Keratinocyte (primary cell): ENCODE measurements around the gene PRPF4.

ENCODE experiments used
- EZH2 ChIP-seq: IDR thresholded peaks from one replicate; pipeline ENCODE4 v1.6.1; 2012; ENCODE audit warnings: inconsistent platforms, mild to moderate bottlenecking, low read length, moderate library complexity
- TF ChIP-seq, protein P1 (sequence below), 3 experiments: IDR thresholded peaks in 1 of 3; conservative IDR thresholded peaks in 1 of 3; optimal IDR thresholded peaks in 1 of 3; 2 replicates in 2 of 3; 3 replicates in 1 of 3; pipeline versions ENCODE3 to v1.5.1; 2011; ENCODE audit warnings: low read length in 3 of 3, mild to moderate bottlenecking in 3 of 3, moderate library complexity in 2 of 3, control low read depth in 1 of 3, inconsistent platforms in 1 of 3; ENCODE audit not compliant: insufficient read depth in 2 of 3; ENCODE audit errors: extremely low read depth in 1 of 3

DNA sequence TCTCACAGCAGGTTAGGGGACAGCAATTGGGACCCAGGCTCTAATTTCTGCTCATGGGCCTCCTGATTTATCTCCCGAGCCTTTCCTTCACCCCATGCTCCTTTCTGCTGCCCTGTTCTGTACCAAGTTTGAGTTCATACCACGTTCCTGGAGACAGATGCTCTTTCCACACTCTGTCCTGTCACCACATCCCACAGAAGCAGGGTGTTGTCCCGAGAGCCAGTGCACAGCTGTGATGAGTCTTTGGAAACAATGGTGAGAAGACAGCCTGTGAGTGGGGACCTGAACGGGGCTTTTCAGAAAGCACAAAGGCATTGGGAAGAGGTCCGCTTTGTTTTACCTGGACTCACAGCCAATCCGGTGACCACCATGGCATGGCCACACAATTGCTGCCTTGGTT lies 47.2 kb downstream of the PRPF4 start:
- TF ChIP-seq, protein P1, sequence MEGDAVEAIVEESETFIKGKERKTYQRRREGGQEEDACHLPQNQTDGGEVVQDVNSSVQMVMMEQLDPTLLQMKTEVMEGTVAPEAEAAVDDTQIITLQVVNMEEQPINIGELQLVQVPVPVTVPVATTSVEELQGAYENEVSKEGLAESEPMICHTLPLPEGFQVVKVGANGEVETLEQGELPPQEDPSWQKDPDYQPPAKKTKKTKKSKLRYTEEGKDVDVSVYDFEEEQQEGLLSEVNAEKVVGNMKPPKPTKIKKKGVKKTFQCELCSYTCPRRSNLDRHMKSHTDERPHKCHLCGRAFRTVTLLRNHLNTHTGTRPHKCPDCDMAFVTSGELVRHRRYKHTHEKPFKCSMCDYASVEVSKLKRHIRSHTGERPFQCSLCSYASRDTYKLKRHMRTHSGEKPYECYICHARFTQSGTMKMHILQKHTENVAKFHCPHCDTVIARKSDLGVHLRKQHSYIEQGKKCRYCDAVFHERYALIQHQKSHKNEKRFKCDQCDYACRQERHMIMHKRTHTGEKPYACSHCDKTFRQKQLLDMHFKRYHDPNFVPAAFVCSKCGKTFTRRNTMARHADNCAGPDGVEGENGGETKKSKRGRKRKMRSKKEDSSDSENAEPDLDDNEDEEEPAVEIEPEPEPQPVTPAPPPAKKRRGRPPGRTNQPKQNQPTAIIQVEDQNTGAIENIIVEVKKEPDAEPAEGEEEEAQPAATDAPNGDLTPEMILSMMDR (optimal IDR thresholded peaks at IDR 0.05 in 1 of 3, IDR thresholded peaks at IDR 0.05 in 1 of 3, conservative IDR thresholded peaks at IDR 0.05 in 1 of 3; ENCODE audit: extremely low read depth in 1 of 3, insufficient read depth in 2 of 3, low read length in 3 of 3), result no peak
- no peak for TF ChIP-seq EZH2
